ENCODE data around the gene CELA2A.
"Not testable (repeated sequence)": the region's sequence is repeated elsewhere in the genome, so short reads cannot be mapped to it uniquely, and the experiment has no call there.

CELA2A gene

GRCh38 chr1:15444468-15445389 lies 11.8 kb upstream of the CELA2A start:
- no peak for DNase-seq (ENCODE audit: low read depth, low spot score)

GRCh38 chr1:15445390-15446122 lies 11.0 kb upstream of the CELA2A start:
- DNase-seq (ENCODE audit: low read depth, low spot score) = no peak

GRCh38 chr1:15446212-15446611 lies 10.3 kb upstream of the CELA2A start:
- no peak for DNase-seq (ENCODE audit: low read depth, low spot score)

- no peak for DNase-seq (ENCODE audit: low read depth, low spot score)
Measured at GRCh38 chr1:15448877-15449462, 7.6 kb upstream of the CELA2A start.

GRCh38 chr1:15449567-15449966 lies 7.0 kb upstream of the CELA2A start:
- no peak for DNase-seq (ENCODE audit: low read depth, low spot score)

- no peak for DNase-seq (ENCODE audit: low read depth, low spot score)
Measured at GRCh38 chr1:15451014-15451722, 5.4 kb upstream of the CELA2A start.

- no peak for DNase-seq (ENCODE audit: low read depth, low spot score)
Measured at GRCh38 chr1:15452216-15452615, 4.3 kb upstream of the CELA2A start.

- no peak for DNase-seq (ENCODE audit: low read depth, low spot score)
Measured at GRCh38 chr1:15452866-15453571, 3.5 kb upstream of the CELA2A start.

- DNase-seq (ENCODE audit: low read depth, low spot score) = no peak
Measured at GRCh38 chr1:15453734-15454133, 2.8 kb upstream of the CELA2A start.

GRCh38 chr1:15454256-15454655 lies 2.3 kb upstream of the CELA2A start:
- no peak for DNase-seq (ENCODE audit: low read depth, low spot score)

- no peak for DNase-seq (ENCODE audit: low read depth, low spot score)
Measured at GRCh38 chr1:15455522-15455921, 1.0 kb upstream of the CELA2A start.

- no peak for DNase-seq (ENCODE audit: low read depth, low spot score)
Measured at GRCh38 chr1:15457585-15457984, 1.1 kb downstream of the CELA2A start.

- DNase-seq (ENCODE audit: low read depth, low spot score) = not testable (repeated sequence)
Measured at GRCh38 chr1:15458388-15458787, 1.9 kb downstream of the CELA2A start.

GRCh38 chr1:15459771-15460707 lies 3.5 kb downstream of the CELA2A start:
- DNase-seq (ENCODE audit: low read depth, low spot score) = no peak

GRCh38 chr1:15460708-15461095 lies 4.2 kb downstream of the CELA2A start:
- DNase-seq (ENCODE audit: low read depth, low spot score) = no peak

GRCh38 chr1:15463064-15463800 lies 6.7 kb downstream of the CELA2A start:
- not testable (repeated sequence) for DNase-seq (ENCODE audit: low read depth, low spot score)

GRCh38 chr1:15463926-15464322 lies 7.4 kb downstream of the CELA2A start:
- not testable (repeated sequence) for DNase-seq (ENCODE audit: low read depth, low spot score)

- no peak for DNase-seq (ENCODE audit: low read depth, low spot score)
Measured at GRCh38 chr1:15465674-15466073, 9.1 kb downstream of the CELA2A start.

- DNase-seq (ENCODE audit: low read depth, low spot score) = not testable (repeated sequence)
Measured at GRCh38 chr1:15466955-15467625, 10.6 kb downstream of the CELA2A start.
